ENCODE measurements around the gene ZNF804B.

Gene ZNF804B

DNA sequence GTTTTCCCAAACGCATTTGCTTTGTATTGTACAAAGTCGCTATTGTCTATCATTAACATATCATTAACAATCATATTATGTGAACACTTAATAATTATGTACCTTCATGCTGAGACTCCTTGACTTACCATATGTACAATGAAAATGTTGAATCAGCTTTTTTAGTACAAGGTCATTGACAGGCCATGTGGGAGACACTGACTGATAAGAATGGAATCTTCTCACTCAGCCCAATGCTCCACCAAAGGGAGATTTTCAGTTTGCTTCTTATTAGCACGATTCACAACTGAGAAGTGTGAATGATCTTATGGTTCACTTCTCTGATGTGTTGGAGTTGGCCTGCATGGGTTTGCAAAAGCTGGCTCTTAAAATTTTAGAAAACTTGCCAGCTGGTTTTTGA, 289.5 kb downstream of the ZNF804B start:
- DNase-seq (ENCODE audit: insufficient read length) (no peak), FAIRE-seq (no peak)
- no peak for TF ChIP-seq POLR2AphosphoS5 (IDR thresholded peaks at IDR 0.05; ENCODE audit: low read depth, low read length)
- TF ChIP-seq POLR2A (IDR thresholded peaks at IDR 0.05; ENCODE audit: low read depth, low read length): no peak
- no peak for TF ChIP-seq TAF1 (IDR thresholded peaks at IDR 0.05; ENCODE audit: borderline replicate concordance, low read depth, low read length)

DNA sequence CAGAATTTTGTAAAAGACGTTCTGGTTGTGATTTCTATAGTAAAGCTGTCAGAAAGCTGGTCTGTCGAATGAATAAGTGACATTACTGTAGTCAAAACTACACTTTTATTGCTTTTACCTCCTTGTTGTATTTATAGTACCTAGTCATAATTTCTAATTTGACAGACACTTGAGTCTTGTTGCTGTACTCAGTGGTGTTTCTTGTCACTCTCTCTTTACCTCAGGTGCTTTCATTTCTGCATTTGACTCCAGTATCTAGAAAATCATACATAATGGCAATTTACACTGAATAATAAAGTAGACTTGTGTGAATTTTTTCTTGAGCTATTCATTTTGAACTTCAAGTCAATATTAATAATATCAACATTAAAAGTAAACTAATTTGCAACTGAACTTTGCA, 293.6 kb downstream of the ZNF804B start:
- TF ChIP-seq POLR2AphosphoS5 (IDR thresholded peaks at IDR 0.05; ENCODE audit: low read depth, low read length): no peak
- no peak for TF ChIP-seq POLR2A (IDR thresholded peaks at IDR 0.05; ENCODE audit: low read depth, low read length)
- no peak for TF ChIP-seq TAF1 (IDR thresholded peaks at IDR 0.05; ENCODE audit: borderline replicate concordance, low read depth, low read length)
- no peak for DNase-seq (ENCODE audit: insufficient read length)
- no peak for FAIRE-seq

DNA sequence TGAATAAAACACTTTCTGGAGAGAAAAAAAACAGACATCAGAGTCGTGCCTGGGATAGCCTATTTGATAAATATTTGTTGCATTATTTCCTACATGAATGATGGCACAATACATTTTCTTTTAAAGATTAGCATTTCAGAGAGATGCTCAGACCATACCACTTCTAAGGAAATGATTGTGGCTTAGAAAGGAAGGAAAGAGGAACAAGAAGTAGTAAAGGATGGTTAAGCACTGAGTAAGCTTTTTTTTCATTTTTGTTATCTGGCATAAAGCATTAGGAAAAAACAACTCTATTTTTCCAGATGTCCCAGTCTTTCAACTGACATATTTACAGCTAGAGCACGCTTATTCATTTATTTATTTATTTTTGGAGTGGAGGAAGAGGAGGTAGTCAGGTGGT, 294.9 kb downstream of the ZNF804B start:
- FAIRE-seq (no peak), DNase-seq (ENCODE audit: insufficient read length) (no peak)
- TF ChIP-seq POLR2A (IDR thresholded peaks at IDR 0.05; ENCODE audit: low read depth, low read length) (no peak), TAF1 (IDR thresholded peaks at IDR 0.05; ENCODE audit: borderline replicate concordance, low read depth, low read length) (no peak)

DNA sequence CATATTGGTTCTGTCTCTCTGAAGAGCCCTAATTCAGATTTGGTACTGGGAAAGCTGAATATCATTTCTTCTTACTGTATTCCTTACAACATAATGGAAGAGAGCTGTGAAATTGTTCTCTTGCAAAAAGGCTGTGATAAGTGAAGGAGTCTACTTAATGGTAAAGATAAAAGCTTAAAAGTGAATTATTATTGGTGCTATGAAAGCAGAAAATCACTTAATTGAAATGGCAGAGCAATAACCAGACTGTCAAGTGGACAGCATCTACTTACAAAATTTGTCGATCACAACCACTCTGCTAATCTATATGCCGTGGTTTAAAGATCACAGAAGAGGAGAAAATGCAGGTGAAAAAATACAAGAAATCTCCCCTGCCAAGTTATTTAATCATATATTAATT, 300.7 kb downstream of the ZNF804B start:
- no peak for FAIRE-seq

DNA sequence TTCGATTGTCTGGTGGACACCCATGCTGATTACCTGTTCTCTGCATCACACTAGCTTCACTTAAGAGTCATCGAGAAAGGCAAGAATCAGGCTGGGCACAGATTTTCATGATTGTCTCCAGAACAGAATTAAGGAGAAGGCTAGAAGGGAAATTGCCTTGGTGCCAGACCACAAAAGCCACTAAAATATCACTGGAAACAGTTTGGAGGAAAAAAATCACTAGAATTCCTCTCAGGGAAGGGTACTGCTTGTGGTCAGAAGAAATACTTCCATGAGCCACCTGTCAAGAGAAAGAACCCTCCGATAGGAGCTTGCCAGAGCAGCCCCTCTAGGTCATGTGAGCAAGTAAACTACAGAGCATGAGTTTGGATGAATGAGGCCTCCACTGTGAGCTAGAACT, 305.3 kb downstream of the ZNF804B start:
- TF ChIP-seq TAF1 (IDR thresholded peaks at IDR 0.05; ENCODE audit: borderline replicate concordance, low read depth, low read length) (no peak), POLR2AphosphoS5 (IDR thresholded peaks at IDR 0.05; ENCODE audit: low read depth, low read length) (no peak), POLR2A (IDR thresholded peaks at IDR 0.05; ENCODE audit: low read depth, low read length) (no peak)
- FAIRE-seq (no peak), DNase-seq (ENCODE audit: insufficient read length) (no peak)

More for the DNA sequence above, 300.7 kb downstream of the ZNF804B start:
- no peak for DNase-seq (ENCODE audit: insufficient read length)
- TF ChIP-seq POLR2AphosphoS5 (IDR thresholded peaks at IDR 0.05; ENCODE audit: low read depth, low read length): no peak
- no peak for TF ChIP-seq TAF1 (IDR thresholded peaks at IDR 0.05; ENCODE audit: borderline replicate concordance, low read depth, low read length)
- no peak for TF ChIP-seq POLR2A (IDR thresholded peaks at IDR 0.05; ENCODE audit: low read depth, low read length)

DNA sequence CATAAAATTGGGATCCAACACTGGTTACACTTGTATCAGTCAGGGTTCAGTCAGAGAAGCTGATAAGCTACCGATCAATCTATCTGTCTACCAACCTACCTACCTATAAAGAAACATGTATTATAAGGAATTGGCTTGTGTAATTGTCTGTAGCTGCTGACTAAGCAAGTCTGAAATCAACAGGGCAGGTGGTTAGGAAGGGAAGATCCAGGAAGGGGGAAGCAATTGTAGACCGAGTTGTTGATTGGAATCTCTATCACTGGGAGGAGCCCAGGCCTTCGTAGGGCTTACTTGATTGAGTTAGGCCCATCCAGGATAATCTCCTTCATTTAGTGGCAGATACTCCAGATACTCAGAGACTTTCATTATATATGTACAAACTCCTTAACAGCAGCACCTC, 307.5 kb downstream of the ZNF804B start:
- FAIRE-seq (no peak), DNase-seq (ENCODE audit: insufficient read length) (no peak)
- TF ChIP-seq POLR2A (IDR thresholded peaks at IDR 0.05; ENCODE audit: low read depth, low read length) (no peak), POLR2AphosphoS5 (IDR thresholded peaks at IDR 0.05; ENCODE audit: low read depth, low read length) (no peak), TAF1 (IDR thresholded peaks at IDR 0.05; ENCODE audit: borderline replicate concordance, low read depth, low read length) (no peak)

DNA sequence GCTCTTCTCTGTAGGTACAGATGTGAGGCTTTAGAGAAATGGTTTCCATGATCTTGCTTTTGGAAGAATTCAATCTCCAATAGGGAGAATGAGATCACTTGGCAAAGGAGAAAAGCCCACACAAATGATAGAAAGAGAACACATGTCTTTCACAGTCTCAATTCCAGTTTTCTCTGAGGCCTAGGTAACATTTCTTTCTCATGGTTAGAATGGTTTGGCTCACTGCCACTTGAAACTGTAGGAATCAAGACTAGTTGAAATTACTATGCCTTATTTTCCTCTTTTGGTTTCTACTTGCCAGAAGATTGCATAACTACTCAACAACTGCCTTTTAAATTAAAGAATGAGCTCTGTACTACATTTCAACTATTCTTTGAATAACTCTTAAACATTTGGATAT, 312.6 kb downstream of the ZNF804B start:
- DNase-seq (ENCODE audit: insufficient read length): no peak
- TF ChIP-seq POLR2AphosphoS5 (IDR thresholded peaks at IDR 0.05; ENCODE audit: low read depth, low read length) (no peak), TAF1 (IDR thresholded peaks at IDR 0.05; ENCODE audit: borderline replicate concordance, low read depth, low read length) (no peak), POLR2A (IDR thresholded peaks at IDR 0.05; ENCODE audit: low read depth, low read length) (no peak)
- FAIRE-seq: no peak

DNA sequence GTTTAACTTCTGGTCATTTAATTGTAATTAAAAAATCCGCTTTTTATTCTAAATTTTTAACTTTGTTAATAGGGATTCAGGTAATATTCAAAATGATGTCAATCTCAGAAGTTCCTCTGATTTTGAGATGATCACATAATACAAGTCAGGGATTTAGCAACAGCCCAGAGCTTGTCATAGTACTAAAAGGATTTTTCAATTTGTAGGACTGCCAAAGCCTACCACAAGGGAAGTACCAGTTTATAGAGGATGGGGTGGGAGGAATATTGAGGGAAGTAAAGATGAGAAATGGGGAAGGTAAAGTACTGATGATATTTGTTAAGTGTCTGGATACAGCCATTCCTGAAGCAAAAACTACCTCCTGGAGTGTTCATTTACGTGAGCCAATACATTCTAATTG, 314.3 kb downstream of the ZNF804B start:
- DNase-seq (ENCODE audit: insufficient read length): no peak
- FAIRE-seq: no peak
- TF ChIP-seq TAF1 (IDR thresholded peaks at IDR 0.05; ENCODE audit: borderline replicate concordance, low read depth, low read length) (no peak), POLR2AphosphoS5 (IDR thresholded peaks at IDR 0.05; ENCODE audit: low read depth, low read length) (no peak), POLR2A (IDR thresholded peaks at IDR 0.05; ENCODE audit: low read depth, low read length) (no peak)

DNA sequence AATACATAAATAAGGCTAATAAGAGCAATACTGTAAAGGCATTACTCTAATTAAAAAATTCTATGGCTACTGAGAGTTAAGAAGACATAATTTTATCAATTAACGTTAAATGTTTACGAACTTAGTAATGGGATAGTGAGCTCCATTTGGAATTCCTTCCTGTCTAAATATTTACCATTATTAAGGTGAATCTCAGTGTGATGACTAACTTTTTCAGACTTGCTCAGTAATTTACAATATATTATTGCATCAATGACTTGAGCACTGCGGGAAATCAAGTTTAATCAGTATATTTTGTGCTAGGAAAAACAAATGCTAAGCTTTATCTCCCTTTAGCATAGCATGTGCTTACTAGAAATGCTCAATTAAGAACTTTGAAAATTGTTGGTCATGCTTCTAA, 318.5 kb downstream of the ZNF804B start:
- FAIRE-seq (no peak), DNase-seq (ENCODE audit: insufficient read length) (no peak)
- no peak for TF ChIP-seq POLR2AphosphoS5 (IDR thresholded peaks at IDR 0.05; ENCODE audit: low read depth, low read length)
- no peak for TF ChIP-seq POLR2A (IDR thresholded peaks at IDR 0.05; ENCODE audit: low read depth, low read length)
- no peak for TF ChIP-seq TAF1 (IDR thresholded peaks at IDR 0.05; ENCODE audit: borderline replicate concordance, low read depth, low read length)

DNA sequence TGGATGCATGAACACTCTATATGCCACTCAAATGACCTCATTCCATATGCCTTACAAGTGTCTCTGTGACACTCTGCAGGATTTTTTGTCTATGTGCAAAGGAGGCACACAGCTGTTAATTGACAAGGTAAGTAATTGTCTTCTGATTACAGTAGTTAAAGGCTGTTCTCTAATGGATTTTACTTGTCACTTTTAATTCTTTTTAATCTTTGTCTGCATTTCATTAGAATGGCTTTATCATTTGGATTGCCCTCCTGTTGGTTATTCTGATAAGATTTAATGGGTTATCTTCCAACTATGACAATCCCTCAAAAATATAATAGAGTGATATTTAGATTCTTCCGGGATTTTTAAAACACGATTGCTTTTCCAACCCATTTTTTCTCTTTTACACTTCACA, 326.1 kb downstream of the ZNF804B start:
- no peak for FAIRE-seq
- TF ChIP-seq POLR2A (IDR thresholded peaks at IDR 0.05; ENCODE audit: low read depth, low read length) (no peak), POLR2AphosphoS5 (IDR thresholded peaks at IDR 0.05; ENCODE audit: low read depth, low read length) (no peak), TAF1 (IDR thresholded peaks at IDR 0.05; ENCODE audit: borderline replicate concordance, low read depth, low read length) (no peak)
- DNase-seq (ENCODE audit: insufficient read length): no peak

DNA sequence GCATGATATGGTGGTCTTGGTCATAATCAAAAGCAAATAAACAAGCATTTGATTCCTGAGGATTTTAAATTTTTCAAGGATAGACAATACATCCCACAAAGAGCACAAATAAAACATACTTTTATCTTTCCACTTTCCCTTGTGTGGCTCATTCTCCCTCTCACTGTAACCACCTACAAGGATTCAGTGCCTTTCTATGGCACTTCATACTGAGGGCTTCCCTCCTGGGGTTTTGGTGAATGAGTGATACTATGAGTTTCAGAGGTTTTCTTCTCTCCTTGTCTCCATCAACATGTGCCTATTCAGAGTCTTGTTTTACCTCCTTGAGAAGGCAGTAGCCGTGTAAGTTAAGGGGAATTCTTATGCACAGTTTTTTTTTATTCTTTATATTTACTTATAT, 332.1 kb downstream of the ZNF804B start:
- no peak for DNase-seq (ENCODE audit: insufficient read length)
- TF ChIP-seq POLR2A (IDR thresholded peaks at IDR 0.05; ENCODE audit: low read depth, low read length) (no peak), POLR2AphosphoS5 (IDR thresholded peaks at IDR 0.05; ENCODE audit: low read depth, low read length) (no peak), TAF1 (IDR thresholded peaks at IDR 0.05; ENCODE audit: borderline replicate concordance, low read depth, low read length) (no peak)
- FAIRE-seq: no peak

DNA sequence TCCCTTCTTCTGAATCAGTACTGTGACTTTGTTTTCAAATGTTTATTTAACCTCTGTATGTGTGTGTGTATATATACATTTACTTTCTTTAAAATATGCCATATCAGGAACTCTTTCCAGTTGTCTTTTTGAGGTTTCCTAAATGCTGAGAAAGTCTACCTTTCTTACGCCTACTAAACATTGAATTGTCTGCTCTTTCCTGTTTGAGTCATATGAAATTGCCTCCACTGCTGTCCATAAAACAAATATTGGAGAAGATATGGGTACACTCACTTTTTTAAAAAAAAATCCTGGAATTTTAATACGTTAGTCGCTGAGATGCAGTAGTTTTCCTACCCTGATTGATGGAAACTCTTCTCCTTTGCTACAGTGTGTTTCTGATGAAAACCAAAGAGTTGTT, 334.8 kb downstream of the ZNF804B start:
- DNase-seq (ENCODE audit: insufficient read length) (no peak), FAIRE-seq (no peak)
- no peak for TF ChIP-seq POLR2AphosphoS5 (IDR thresholded peaks at IDR 0.05; ENCODE audit: low read depth, low read length)
- no peak for TF ChIP-seq POLR2A (IDR thresholded peaks at IDR 0.05; ENCODE audit: low read depth, low read length)
- TF ChIP-seq TAF1 (IDR thresholded peaks at IDR 0.05; ENCODE audit: borderline replicate concordance, low read depth, low read length): no peak

DNA sequence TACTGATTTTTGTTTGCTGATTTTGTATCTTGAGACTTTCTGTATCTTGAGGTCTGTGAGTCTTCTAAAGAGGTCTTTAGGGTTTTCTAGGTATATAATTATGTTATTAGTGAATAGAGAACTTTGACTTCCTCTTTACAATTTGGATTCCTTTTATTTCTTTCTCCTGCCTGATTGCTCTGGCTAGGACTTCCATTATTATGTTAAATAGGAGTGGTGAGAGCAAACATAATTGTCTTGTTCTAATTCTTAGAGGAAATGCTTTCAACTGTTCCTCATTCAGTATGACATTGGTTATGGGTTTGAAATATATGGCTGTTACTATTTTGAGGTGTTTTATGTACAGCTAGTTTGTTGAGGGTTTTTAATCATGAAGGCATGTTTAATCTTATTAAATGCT, 344.1 kb downstream of the ZNF804B start:
- TF ChIP-seq POLR2A (IDR thresholded peaks at IDR 0.05; ENCODE audit: low read depth, low read length) (no peak), TAF1 (IDR thresholded peaks at IDR 0.05; ENCODE audit: borderline replicate concordance, low read depth, low read length) (no peak), POLR2AphosphoS5 (IDR thresholded peaks at IDR 0.05; ENCODE audit: low read depth, low read length) (no peak)
- no peak for FAIRE-seq
- DNase-seq (ENCODE audit: insufficient read length): no peak

All from GM12892 (cell line).